T-helper 2 cell treated with Interferon-gamma antibody and Interleukin-4, amounts not matched to agents 5 μg/mL and 100 μg/mL, for 36 hours (primary cell): ENCODE measurements around the gene ISYNA1.

Experiments used
- DNase-seq: peaks from one replicate; pipeline ENCODE4 v3.0.0; 2021; ENCODE audit warnings: low spot score
- H3K27ac Mint-ChIP-seq: one replicate; pipeline ENCODE4 v1.8.0; 2021; ENCODE audit warnings: mild to moderate bottlenecking, mixed read lengths
- H3K27me3 Mint-ChIP-seq: one replicate; pipeline ENCODE4 v1.8.0; 2021; ENCODE audit warnings: low read depth, mixed read lengths
- H3K36me3 Mint-ChIP-seq: one replicate; pipeline ENCODE4 v1.8.0; 2021; ENCODE audit warnings: low read depth, mixed read lengths
- H3K4me1 Mint-ChIP-seq: one replicate; pipeline ENCODE4 v1.8.0; 2021; ENCODE audit warnings: low read depth, mixed read lengths
- H3K4me3 Mint-ChIP-seq: one replicate; pipeline ENCODE4 v1.8.0; 2022; ENCODE audit warnings: mild to moderate bottlenecking, moderate library complexity, mixed read lengths
- H3K9me3 Mint-ChIP-seq: one replicate; pipeline ENCODE4 v1.8.0; 2021; ENCODE audit warnings: mixed read lengths

ISYNA1 gene

GRCh38 chr19:18443831-18444230, 5.9 kb upstream of the ISYNA1 start:
- Mint-ChIP-seq H3K4me1 (peaks cover 14% of the 10 kb centered on the region), H3K9me3 (peaks cover 5% of the 10 kb centered on the region), H3K4me3 (no peak overlapping the region), H3K36me3 (peaks cover 23% of the 10 kb centered on the region), H3K27me3 (no peaks in the 10 kb centered on the region), H3K27ac (no peak overlapping the region)
- DNase-seq, result no peak

GRCh38 chr19:18443406-18443805, 5.5 kb upstream of the ISYNA1 start:
- peaks cover 5% of the 10 kb centered on the region for H3K9me3 Mint-ChIP-seq
- peak overlapping the region; percentile 4 for H3K27ac Mint-ChIP-seq
- no peaks in the 10 kb centered on the region for H3K27me3 Mint-ChIP-seq
- DNase-seq, result no peak
- H3K4me1 Mint-ChIP-seq, result peaks cover 14% of the 10 kb centered on the region
- no peak overlapping the region for H3K4me3 Mint-ChIP-seq
- peaks cover 21% of the 10 kb centered on the region for H3K36me3 Mint-ChIP-seq

GRCh38 chr19:18442941-18443340, 5.0 kb upstream of the ISYNA1 start:
- no peak overlapping the region for H3K4me3 Mint-ChIP-seq
- no peak for DNase-seq
- peaks cover 5% of the 10 kb centered on the region for H3K9me3 Mint-ChIP-seq
- H3K36me3 Mint-ChIP-seq, result peaks cover 18% of the 10 kb centered on the region
- H3K4me1 Mint-ChIP-seq, result peaks cover 14% of the 10 kb centered on the region
- no peaks in the 10 kb centered on the region for H3K27me3 Mint-ChIP-seq
- peak overlapping the region; percentile 87 for H3K27ac Mint-ChIP-seq

GRCh38 chr19:18441804-18442788, 4.2 kb upstream of the ISYNA1 start:
- Mint-ChIP-seq H3K27me3 (no peaks in the 10 kb centered on the region), H3K36me3 (peaks cover 18% of the 10 kb centered on the region), H3K9me3 (peaks cover 5% of the 10 kb centered on the region), H3K4me1 (peaks cover 14% of the 10 kb centered on the region), H3K27ac (peak overlapping the region; percentile 87), H3K4me3 (peak overlapping the region; percentile 43)
- DNase-seq, result no peak

- Mint-ChIP-seq H3K27me3 (no peaks in the 10 kb centered on the region), H3K27ac (peak overlapping the region; percentile 87), H3K9me3 (peaks cover 5% of the 10 kb centered on the region), H3K4me1 (peaks cover 18% of the 10 kb centered on the region), H3K4me3 (no peak overlapping the region), H3K36me3 (peaks cover 18% of the 10 kb centered on the region)
- DNase-seq, result no peak
Observed at GRCh38 chr19:18440936-18441803, 3.2 kb upstream of the ISYNA1 start.

GRCh38 chr19:18440415-18440877, 2.5 kb upstream of the ISYNA1 start:
- DNase-seq, result no peak
- peaks cover 5% of the 10 kb centered on the region for H3K9me3 Mint-ChIP-seq
- H3K4me3 Mint-ChIP-seq, result no peak overlapping the region
- H3K27ac Mint-ChIP-seq, result peak overlapping the region; percentile 49
- no peaks in the 10 kb centered on the region for H3K27me3 Mint-ChIP-seq
- H3K4me1 Mint-ChIP-seq, result peaks cover 18% of the 10 kb centered on the region
- H3K36me3 Mint-ChIP-seq, result peaks cover 18% of the 10 kb centered on the region

- Mint-ChIP-seq H3K27me3 (no peaks in the 10 kb centered on the region), H3K4me3 (no peak overlapping the region), H3K36me3 (peaks cover 18% of the 10 kb centered on the region), H3K27ac (no peak overlapping the region), H3K9me3 (peaks cover 5% of the 10 kb centered on the region), H3K4me1 (peaks cover 18% of the 10 kb centered on the region)
- no peak for DNase-seq
Observed at GRCh38 chr19:18439910-18440237, 1.9 kb upstream of the ISYNA1 start.

GRCh38 chr19:18439025-18439909, 1.3 kb upstream of the ISYNA1 start:
- peaks cover 18% of the 10 kb centered on the region for H3K4me1 Mint-ChIP-seq
- no peaks in the 10 kb centered on the region for H3K27me3 Mint-ChIP-seq
- DNase-seq, result no peak
- H3K27ac Mint-ChIP-seq, result no peak overlapping the region
- H3K36me3 Mint-ChIP-seq, result peaks cover 23% of the 10 kb centered on the region
- H3K9me3 Mint-ChIP-seq, result peaks cover 5% of the 10 kb centered on the region
- H3K4me3 Mint-ChIP-seq, result no peak overlapping the region

GRCh38 chr19:18438331-18439024, 545 bp upstream of the ISYNA1 start:
- Mint-ChIP-seq H3K36me3 (peaks cover 20% of the 10 kb centered on the region), H3K4me3 (no peak overlapping the region), H3K27ac (no peak overlapping the region), H3K9me3 (peaks cover 5% of the 10 kb centered on the region), H3K4me1 (peaks cover 18% of the 10 kb centered on the region), H3K27me3 (no peaks in the 10 kb centered on the region)
- DNase-seq, result no peak

GRCh38 chr19:18436671-18437490, 1.1 kb downstream of the ISYNA1 start:
- H3K4me1 Mint-ChIP-seq, result peaks cover 13% of the 10 kb centered on the region
- H3K9me3 Mint-ChIP-seq, result no peaks in the 10 kb centered on the region
- no peaks in the 10 kb centered on the region for H3K27me3 Mint-ChIP-seq
- peaks cover 15% of the 10 kb centered on the region for H3K36me3 Mint-ChIP-seq
- peak; percentile 66 for DNase-seq
- peak overlapping the region; percentile 26 for H3K27ac Mint-ChIP-seq
- H3K4me3 Mint-ChIP-seq, result peak overlapping the region; percentile 74

GRCh38 chr19:18435842-18436670, 1.9 kb downstream of the ISYNA1 start:
- no peak for DNase-seq
- no peaks in the 10 kb centered on the region for H3K27me3 Mint-ChIP-seq
- peaks cover 15% of the 10 kb centered on the region for H3K36me3 Mint-ChIP-seq
- peak overlapping the region; percentile 26 for H3K27ac Mint-ChIP-seq
- no peaks in the 10 kb centered on the region for H3K9me3 Mint-ChIP-seq
- peak overlapping the region; percentile 74 for H3K4me3 Mint-ChIP-seq
- H3K4me1 Mint-ChIP-seq, result peaks cover 8% of the 10 kb centered on the region
